Measurements from ENCODE around the gene IGFN1. TPM values are rescaled to one million over a fixed set of nuclear protein-coding genes. Genes with fewer than 3 reads are reported as not detected.
"Not testable (repeated sequence)": the region's sequence is repeated elsewhere in the genome, so short reads cannot be mapped to it uniquely, and the experiment has no call there.

Gene IGFN1
- total RNA-seq, 1 donor: under 0.01 TPM

DNA sequence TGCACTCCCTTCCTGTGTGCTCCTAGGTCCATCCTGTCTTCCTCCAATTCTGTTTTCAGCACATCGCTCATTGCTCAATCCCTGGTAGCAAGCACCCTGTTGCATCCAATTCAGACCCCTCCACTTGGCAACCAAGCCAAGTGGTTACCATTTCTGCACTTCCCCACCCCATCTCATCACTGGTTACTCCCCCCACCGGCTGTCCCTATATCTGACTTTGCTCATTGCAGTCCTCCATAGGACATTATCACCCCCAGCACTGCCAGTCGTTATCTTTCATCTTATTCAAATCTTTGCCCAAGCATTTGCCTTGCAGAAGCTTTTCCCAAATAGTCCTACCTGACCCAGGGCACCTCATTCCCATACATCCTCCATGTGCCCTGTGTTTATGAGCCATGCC is 34.3 kb upstream of the IGFN1 start:
- H3K27me3 ChIP-seq (ENCODE audit: insufficient read depth, low read length): peaks cover 16% of the 10 kb centered on the region
- H3K9me3 ChIP-seq (ENCODE audit: low read depth, low read length): no peaks in the 10 kb centered on the region
- no peak overlapping the region for H3K4me2 ChIP-seq (ENCODE audit: insufficient read depth, low read length)
- no peak overlapping the region for H3K4me3 ChIP-seq (ENCODE audit: insufficient read depth, low read length)
- H3K27ac ChIP-seq (ENCODE audit: low read depth, low read length): no peak overlapping the region
- H3K79me2 ChIP-seq (ENCODE audit: insufficient read depth, low read length): peaks cover 9% of the 10 kb centered on the region
- TF ChIP-seq, protein P1, sequence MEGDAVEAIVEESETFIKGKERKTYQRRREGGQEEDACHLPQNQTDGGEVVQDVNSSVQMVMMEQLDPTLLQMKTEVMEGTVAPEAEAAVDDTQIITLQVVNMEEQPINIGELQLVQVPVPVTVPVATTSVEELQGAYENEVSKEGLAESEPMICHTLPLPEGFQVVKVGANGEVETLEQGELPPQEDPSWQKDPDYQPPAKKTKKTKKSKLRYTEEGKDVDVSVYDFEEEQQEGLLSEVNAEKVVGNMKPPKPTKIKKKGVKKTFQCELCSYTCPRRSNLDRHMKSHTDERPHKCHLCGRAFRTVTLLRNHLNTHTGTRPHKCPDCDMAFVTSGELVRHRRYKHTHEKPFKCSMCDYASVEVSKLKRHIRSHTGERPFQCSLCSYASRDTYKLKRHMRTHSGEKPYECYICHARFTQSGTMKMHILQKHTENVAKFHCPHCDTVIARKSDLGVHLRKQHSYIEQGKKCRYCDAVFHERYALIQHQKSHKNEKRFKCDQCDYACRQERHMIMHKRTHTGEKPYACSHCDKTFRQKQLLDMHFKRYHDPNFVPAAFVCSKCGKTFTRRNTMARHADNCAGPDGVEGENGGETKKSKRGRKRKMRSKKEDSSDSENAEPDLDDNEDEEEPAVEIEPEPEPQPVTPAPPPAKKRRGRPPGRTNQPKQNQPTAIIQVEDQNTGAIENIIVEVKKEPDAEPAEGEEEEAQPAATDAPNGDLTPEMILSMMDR (IDR thresholded peaks at IDR 0.05; ENCODE audit: extremely low read depth, low read depth, low read length): no peak
- peak; percentile 22 for DNase-seq (ENCODE audit: insufficient read length, low spot score, missing footprints)
- no peak overlapping the region for H2AFZ ChIP-seq (ENCODE audit: low read length)
- peaks cover 5% of the 10 kb centered on the region for H3K36me3 ChIP-seq (ENCODE audit: insufficient read depth, low read length)
- no peaks in the 10 kb centered on the region for H4K20me1 ChIP-seq (ENCODE audit: insufficient read depth, low read length)
- peaks cover 13% of the 10 kb centered on the region for H3K4me1 ChIP-seq (ENCODE audit: insufficient read depth, low read length)

DNA sequence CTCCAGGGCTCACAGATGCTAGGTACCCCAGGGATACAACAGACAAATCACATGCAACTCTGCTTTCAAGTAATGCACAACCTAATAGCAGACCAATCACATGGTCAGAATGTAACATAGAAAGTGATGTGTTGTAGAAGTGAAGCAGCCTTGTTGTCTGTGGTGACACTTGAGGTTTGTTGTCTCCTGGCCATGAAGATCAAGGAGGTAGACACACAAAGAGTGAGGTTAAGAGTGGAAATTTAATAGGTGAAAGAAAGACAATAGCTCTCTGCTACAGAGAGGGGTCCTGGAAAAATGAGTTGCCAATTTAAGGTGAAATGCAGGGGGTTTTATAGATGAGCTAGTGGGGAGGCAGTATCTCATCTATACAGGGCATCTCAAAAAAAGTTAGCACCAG is 33.8 kb upstream of the IGFN1 start:
- H2AFZ ChIP-seq (ENCODE audit: low read length): no peak overlapping the region
- H3K4me3 ChIP-seq (ENCODE audit: insufficient read depth, low read length): no peak overlapping the region
- H3K79me2 ChIP-seq (ENCODE audit: insufficient read depth, low read length): peaks cover 9% of the 10 kb centered on the region
- H4K20me1 ChIP-seq (ENCODE audit: insufficient read depth, low read length): no peaks in the 10 kb centered on the region
- peaks cover under 1% of the 10 kb centered on the region for H3K36me3 ChIP-seq (ENCODE audit: insufficient read depth, low read length)
- H3K27me3 ChIP-seq (ENCODE audit: insufficient read depth, low read length): peaks cover 16% of the 10 kb centered on the region
- no peak for DNase-seq (ENCODE audit: insufficient read length, low spot score, missing footprints)
- no peaks in the 10 kb centered on the region for H3K9me3 ChIP-seq (ENCODE audit: low read depth, low read length)
- H3K4me2 ChIP-seq (ENCODE audit: insufficient read depth, low read length): no peak overlapping the region
- no peak overlapping the region for H3K27ac ChIP-seq (ENCODE audit: low read depth, low read length)
- TF ChIP-seq, protein P1 (IDR thresholded peaks at IDR 0.05; ENCODE audit: extremely low read depth, low read depth, low read length): no peak
- H3K4me1 ChIP-seq (ENCODE audit: insufficient read depth, low read length): peaks cover 13% of the 10 kb centered on the region

DNA sequence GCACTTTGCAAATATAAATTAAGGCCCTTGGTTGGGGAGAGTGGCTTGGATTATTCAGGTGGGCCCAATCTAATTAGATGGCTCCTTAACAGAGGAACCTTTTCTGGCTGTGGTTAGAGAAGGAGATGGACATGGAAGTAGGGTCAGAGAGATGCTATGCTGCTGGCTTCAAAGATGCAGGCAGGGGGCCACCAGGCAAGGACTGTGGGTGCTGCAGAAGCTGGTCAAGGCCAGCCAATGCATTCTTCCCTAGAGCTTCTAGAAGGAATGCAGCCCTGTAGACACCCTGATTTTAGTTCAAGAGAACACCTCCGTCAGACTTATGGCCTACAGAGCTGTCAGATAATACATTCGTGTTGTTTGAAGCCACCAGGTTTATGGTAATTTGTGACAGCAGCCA is 32.7 kb upstream of the IGFN1 start:
- H3K4me1 ChIP-seq (ENCODE audit: insufficient read depth, low read length): peaks cover 13% of the 10 kb centered on the region
- peaks cover 9% of the 10 kb centered on the region for H3K79me2 ChIP-seq (ENCODE audit: insufficient read depth, low read length)
- peak; percentile 36 for DNase-seq (ENCODE audit: insufficient read length, low spot score, missing footprints)
- peaks cover 19% of the 10 kb centered on the region for H3K27me3 ChIP-seq (ENCODE audit: insufficient read depth, low read length)
- H4K20me1 ChIP-seq (ENCODE audit: insufficient read depth, low read length): no peaks in the 10 kb centered on the region
- no peak overlapping the region for H3K27ac ChIP-seq (ENCODE audit: low read depth, low read length)
- no peak overlapping the region for H3K4me3 ChIP-seq (ENCODE audit: insufficient read depth, low read length)
- TF ChIP-seq, protein P1 (IDR thresholded peaks at IDR 0.05; ENCODE audit: extremely low read depth, low read depth, low read length): no peak
- H3K36me3 ChIP-seq (ENCODE audit: insufficient read depth, low read length): no peaks in the 10 kb centered on the region
- no peaks in the 10 kb centered on the region for H3K9me3 ChIP-seq (ENCODE audit: low read depth, low read length)
- no peak overlapping the region for H2AFZ ChIP-seq (ENCODE audit: low read length)
- no peak overlapping the region for H3K4me2 ChIP-seq (ENCODE audit: insufficient read depth, low read length)

DNA sequence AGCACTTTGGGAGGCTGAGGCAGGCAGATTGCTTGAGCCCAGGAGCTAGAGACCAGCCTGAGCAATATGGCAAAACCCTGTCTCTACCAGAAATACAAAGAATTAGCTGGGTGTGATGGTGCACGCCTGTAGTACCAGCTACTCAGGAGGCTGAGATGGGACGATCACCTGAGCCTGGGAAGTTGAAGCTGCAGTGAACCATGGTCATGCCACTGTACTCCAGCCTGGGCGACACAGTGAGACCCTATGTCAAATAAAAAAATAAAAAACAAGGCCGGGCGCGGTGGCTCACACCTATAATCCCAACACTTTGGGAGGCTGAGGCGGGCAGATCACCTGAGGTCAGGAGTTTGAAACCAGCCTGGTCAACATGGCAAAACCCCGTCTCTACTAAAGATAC is 27.6 kb upstream of the IGFN1 start:
- H3K27ac ChIP-seq (ENCODE audit: low read depth, low read length); DNase-seq (ENCODE audit: insufficient read length, low spot score, missing footprints): not testable (repeated sequence)

More for the DNA sequence above, 27.6 kb upstream of the IGFN1 start:
- not testable (repeated sequence) for H3K36me3 ChIP-seq (ENCODE audit: insufficient read depth, low read length); H3K4me3 ChIP-seq (ENCODE audit: insufficient read depth, low read length); H3K79me2 ChIP-seq (ENCODE audit: insufficient read depth, low read length); H3K4me2 ChIP-seq (ENCODE audit: insufficient read depth, low read length); H3K9me3 ChIP-seq (ENCODE audit: low read depth, low read length); H2AFZ ChIP-seq (ENCODE audit: low read length); H4K20me1 ChIP-seq (ENCODE audit: insufficient read depth, low read length); H3K4me1 ChIP-seq (ENCODE audit: insufficient read depth, low read length)
- H3K27me3 ChIP-seq (ENCODE audit: insufficient read depth, low read length): peaks cover 37% of the 10 kb centered on the region

Data from osteoblast (primary cell).